Sigmoid colon (tissue), 4 donors: Measurements from ENCODE around the gene GTPBP3.

Source experiments
- CTCF ChIP-seq, 4 experiments: fragments of 450-650 bp in 3 of 4; fragments of 200-600 bp in 1 of 4; IDR thresholded peaks; one replicate each; pipeline ENCODE4 v1.5.1; 2016 to 2019; ENCODE audit warnings: antibody characterized with exemption in 4 of 4, mild to moderate bottlenecking in 3 of 4, moderate library complexity in 2 of 4
- EP300 ChIP-seq, 4 donors: sonication (generic); formaldehyde crosslinking; IDR thresholded peaks; one replicate each; pipeline ENCODE4 v1.6.1; 2017; ENCODE audit warnings: antibody characterized with exemption in 4 of 4
- POLR2AphosphoS5 ChIP-seq, 4 donors: sonication (generic); formaldehyde crosslinking; IDR thresholded peaks; one replicate each; pipeline ENCODE4 v1.6.1; 2017; ENCODE audit warnings: antibody characterized with exemption in 4 of 4

- TF ChIP-seq CTCF (IDR thresholded peaks at IDR 0.05) (no peak), POLR2AphosphoS5 (IDR thresholded peaks at IDR 0.05) (no peak), EP300 (IDR thresholded peaks at IDR 0.05) (no peak)
These were observed 25.7 kb upstream of the GTPBP3 start for GRCh38 chr19:17311455-17312188.
